GDM1 (cell line): Measurements from ENCODE around the gene CCDC88B.
"Not testable (repeated sequence)": the region's sequence is repeated elsewhere in the genome, so short reads cannot be mapped to it uniquely, and the experiment has no call there.

Source experiments
- DNase-seq: peaks from one replicate; lab custom pipeline; 2025; lab: John Stamatoyannopoulos, UW

The CCDC88B gene

DNA sequence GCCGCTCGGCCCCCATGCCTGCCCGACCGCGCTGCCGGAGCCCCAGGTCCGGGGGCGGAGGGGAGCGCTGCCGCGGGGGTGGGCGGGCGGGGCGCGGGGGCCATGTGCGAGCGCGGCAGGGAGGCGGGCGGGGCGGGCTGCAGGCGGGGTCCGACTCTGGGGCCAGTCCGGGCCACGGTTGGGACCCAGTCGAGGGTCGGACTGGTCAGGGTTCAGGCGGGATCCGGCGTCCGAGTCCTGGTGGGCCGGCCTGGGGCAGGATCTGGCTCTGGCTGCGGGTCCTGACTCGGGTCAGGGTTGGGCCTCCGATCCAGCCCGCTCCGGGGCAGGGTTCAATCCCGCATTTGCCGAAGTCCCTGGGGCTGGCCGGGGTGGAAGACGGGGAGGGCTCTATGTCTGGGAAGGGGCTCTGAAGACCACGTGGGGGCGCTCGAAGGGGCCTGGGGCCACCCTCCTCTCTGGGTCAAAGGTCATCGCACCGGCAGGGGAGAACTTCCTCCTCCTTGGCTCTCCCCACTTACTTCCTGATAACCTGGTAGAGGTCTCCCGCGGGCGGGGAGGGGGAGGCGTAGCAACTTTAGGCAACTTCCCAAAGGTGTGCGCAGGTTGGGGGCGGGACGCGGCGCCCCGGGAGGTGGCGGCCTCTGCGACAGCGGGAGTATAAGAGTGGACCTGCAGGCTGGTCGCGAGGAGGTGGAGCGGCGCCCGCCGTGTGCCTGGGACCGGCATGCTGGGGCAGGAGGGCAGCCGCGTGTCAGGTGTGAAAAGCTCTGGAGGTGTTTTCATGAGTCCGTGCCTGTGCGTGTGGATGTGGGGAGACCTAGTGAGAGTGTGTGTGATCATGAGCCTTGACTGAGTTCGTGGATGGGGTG lies 34.1 kb upstream of the CCDC88B start:
- peak; percentile 52 for DNase-seq

DNA sequence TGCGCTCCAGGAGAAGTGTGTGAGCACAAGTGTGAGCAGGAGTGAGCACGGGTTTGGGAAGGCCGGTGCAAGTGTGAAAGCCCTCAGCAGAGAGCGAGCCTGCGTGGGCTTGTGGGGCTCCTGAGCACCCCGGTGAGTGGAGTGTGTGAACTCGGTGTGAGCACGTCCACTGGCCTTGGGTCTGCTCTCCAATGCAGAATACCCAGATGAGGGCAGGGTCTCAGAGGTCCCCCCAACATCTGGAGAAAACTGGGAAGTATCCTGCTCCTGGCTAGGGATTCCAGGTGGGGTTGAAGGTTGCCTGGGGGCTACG lies 33.5 kb upstream of the CCDC88B start:
- DNase-seq = no peak

DNA sequence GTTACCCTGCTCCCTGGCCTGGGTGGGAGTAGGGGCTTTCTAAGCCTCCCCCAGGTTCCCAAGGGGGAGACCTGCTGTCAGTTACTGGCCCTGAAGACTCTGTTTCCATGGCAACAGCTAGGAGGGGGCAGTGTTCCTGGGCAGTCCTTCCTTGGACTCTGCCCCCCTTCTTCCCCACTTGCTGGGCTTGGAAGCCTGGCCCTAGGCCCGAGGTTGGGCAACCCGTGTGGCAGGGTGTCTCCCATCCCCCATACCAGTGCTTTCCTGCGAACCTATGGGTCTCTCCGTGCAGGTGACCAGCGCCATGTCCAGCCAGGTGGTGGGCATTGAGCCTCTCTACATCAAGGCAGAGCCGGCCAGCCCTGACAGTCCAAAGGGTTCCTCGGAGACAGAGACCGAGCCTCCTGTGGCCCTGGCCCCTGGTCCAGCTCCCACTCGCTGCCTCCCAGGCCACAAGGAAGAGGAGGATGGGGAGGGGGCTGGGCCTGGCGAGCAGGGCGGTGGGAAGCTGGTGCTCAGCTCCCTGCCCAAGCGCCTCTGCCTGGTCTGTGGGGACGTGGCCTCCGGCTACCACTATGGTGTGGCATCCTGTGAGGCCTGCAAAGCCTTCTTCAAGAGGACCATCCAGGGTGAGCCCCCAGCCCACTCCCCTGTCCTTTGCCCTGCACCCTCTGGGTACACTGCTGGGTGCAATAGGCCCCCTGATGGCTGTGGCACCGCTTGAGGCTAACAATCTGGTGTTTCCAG lies 33.0 kb upstream of the CCDC88B start:
- DNase-seq = no peak

DNA sequence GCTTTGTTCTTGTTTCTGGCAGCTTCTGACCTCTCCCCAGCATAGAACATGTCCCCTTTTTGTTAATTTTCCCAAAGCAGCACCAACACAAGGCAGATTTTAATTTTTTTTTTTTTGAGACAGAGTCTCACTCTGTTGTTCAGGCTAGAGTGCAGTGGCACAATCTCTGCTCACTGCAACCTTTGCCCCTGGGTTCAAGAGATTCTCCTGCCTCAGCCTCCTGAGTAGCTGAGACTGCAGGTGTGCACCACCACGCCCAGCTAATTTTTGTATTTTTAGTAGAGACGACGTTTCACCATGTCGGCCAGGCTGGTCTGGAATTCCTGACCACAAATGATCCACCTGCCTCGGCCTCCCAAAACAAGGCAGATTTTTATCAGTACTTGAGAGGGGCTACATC lies 32.2 kb upstream of the CCDC88B start:
- not testable (repeated sequence) for DNase-seq

DNA sequence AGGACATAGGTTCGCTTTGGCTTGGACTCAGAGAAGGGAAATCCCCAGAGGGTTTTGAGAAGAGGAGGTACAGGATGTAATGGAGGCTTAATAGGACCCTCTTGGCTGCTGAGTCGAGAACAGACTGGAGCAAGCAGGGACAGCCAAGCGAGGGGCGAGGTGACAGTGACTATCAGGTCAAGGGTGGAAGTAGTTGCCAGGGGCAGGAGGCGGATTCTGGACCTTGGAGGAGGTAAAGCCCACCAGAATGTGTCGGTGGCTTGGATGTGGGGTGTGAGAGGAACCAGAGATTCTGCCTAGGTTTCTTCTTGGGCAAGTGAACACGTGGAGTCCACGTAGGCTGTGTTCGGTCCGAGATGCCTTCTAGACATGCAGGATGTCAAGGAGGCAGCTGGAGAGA lies 27.1 kb upstream of the CCDC88B start:
- no peak for DNase-seq

DNA sequence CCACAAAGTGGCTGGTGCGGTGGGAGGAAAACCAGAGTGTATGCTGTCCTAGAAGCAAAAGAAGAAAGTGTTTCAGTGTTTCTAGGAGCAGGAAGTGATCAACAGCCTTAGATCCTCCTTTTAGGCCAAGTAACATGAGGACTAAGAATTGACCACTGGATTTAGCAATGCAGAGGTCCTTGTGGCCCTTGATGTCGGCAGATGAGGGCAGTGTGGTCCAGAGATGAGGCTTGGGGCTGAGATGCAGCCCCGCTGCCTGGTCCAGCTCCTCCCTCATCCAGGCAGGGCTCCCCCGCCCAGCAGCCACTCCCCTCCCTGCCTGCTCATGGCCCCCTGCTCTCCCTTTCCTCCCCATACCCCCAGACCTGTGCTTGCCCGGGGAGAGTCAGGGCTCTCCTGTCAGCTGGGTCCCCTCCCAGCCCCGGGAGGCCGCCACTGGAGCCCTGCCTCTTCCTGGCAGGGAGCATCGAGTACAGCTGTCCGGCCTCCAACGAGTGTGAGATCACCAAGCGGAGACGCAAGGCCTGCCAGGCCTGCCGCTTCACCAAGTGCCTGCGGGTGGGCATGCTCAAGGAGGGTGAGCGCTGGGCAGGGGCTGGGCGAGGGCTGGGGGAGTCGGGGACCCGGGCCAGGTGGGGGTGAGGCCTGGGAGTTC lies 26.4 kb upstream of the CCDC88B start:
- no peak for DNase-seq

DNA sequence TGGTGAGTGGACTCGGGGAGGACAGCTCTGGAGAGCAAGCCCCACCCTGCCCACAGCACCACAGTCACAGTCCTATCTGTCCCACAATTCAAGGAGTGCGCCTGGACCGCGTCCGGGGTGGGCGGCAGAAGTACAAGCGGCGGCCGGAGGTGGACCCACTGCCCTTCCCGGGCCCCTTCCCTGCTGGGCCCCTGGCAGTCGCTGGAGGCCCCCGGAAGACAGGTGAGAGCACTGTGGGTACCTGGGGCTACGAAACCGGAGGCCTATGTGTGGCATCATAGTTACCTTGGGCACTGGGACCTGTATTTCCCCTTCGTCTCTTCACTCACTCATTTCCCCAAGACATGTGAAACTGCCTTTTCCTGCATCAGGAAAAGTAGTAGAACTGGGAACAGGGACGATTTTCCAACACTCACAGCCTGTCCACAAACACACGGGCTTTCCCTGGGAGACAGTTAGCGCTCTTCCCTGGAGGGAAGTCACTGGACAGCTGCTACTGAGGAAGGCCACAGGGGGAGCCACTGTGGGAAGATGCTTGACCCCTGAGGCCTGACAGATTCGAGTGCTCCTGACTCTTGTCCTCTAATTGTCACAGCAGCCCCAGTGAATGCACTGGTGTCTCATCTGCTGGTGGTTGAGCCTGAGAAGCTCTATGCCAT lies 25.7 kb upstream of the CCDC88B start:
- no peak for DNase-seq

DNA sequence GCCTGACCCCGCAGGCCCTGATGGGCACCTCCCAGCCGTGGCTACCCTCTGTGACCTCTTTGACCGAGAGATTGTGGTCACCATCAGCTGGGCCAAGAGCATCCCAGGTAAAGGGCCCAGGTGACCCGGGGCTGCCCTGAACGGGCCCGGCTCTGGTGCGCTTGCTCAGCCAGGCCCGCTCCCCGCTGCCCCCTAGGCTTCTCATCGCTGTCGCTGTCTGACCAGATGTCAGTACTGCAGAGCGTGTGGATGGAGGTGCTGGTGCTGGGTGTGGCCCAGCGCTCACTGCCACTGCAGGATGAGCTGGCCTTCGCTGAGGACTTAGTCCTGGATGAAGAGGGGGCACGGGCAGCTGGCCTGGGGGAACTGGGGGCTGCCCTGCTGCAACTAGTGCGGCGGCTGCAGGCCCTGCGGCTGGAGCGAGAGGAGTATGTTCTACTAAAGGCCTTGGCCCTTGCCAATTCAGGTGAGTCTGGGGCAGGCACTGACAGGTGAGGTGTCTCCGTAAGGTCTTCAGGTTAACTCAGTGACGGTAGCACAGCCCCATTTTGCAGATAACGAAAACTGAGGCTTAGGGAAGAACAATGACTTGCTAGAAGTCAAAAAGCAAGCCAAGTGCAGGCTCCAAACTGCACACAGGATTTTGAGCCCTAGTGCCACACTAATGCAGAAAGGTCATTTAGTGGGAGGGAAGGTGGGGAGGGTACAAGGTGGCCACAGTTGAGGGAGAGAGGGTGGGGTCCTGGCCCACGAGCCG lies 25.0 kb upstream of the CCDC88B start:
- DNase-seq = no peak

DNA sequence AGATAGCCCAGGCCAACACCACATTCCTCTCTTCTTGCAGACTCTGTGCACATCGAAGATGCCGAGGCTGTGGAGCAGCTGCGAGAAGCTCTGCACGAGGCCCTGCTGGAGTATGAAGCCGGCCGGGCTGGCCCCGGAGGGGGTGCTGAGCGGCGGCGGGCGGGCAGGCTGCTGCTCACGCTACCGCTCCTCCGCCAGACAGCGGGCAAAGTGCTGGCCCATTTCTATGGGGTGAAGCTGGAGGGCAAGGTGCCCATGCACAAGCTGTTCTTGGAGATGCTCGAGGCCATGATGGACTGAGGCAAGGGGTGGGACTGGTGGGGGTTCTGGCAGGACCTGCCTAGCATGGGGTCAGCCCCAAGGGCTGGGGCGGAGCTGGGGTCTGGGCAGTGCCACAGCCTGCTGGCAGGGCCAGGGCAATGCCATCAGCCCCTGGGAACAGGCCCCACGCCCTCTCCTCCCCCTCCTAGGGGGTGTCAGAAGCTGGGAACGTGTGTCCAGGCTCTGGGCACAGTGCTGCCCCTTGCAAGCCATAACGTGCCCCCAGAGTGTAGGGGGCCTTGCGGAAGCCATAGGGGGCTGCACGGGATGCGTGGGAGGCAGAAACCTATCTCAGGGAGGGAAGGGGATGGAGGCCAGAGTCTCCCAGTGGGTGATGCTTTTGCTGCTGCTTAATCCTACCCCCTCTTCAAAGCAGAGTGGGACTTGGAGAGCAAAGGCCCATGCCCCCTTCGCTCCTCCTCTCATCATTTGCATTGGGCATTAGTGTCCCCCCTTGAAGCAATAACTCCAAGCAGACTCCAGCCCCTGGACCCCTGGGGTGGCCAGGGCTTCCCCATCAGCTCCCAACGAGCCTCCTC lies 24.1 kb upstream of the CCDC88B start:
- not testable (repeated sequence) for DNase-seq

DNA sequence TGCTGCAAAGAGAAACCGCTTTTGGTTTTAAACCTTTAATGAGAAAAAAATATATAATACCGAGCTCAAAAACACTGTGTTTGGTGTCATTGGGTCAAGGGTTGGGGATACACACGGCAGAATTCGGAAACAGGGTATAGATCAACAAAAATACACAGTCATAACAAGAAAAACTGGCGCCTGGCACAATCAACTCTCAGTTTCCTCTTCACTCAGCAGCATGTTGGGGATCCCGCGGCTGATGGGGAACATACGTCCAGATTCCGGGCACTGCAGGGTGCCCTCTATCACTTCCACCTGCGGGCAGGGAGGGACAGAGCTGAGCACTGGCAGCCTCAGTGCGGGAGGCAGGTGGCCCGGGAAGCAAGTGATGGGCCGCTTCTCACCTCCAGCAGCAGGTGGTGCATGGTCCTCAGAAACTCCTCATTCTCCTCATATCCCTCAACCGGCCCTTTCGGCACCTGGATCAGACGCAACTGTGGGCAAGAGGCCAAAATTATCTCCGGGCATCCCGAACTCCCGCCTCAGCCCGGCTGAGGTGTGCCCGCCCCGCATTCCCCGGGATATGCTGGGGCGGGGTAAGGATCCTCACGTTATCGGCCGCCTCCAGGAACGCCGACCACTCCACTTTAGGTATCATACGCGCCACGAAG lies 23.2 kb upstream of the CCDC88B start:
- DNase-seq = no peak

DNA sequence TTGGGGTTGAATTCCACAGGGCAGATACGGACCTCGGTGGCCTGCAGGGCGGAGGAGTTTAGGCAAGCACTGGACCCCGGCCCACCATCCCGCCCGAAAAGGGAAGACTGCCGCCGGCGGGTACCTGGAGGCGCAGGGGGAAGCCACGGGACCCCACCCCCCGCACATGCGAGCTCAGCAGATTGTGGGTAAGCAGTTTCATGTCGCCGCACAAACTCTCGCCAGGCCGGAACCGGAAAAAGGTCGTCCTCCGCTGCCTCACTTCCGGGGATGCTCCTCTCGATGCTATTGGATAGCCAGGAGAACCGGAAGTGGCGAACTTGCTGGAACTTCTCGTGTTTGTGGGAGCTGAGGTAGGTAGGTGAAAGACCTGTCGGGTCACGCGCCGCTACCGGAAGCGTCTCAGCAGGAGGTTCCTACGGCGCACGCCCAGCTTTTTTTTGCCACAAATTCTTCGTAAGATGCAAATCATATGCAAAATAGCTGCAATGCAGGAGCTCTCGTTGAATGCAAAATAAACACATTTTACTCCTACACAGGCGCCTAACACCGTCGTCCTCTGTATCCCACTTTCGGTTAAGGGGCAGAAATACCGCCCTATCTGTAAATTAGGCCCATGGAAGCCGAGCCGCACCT lies 22.6 kb upstream of the CCDC88B start, which contains the start of gene TRMT112:
TRMT112 (minus strand) TSS at position 235 of the 636 bp plus-strand sequence; CDS start at position 202, 33 bp downstream.
- peak; percentile 95 for DNase-seq

DNA sequence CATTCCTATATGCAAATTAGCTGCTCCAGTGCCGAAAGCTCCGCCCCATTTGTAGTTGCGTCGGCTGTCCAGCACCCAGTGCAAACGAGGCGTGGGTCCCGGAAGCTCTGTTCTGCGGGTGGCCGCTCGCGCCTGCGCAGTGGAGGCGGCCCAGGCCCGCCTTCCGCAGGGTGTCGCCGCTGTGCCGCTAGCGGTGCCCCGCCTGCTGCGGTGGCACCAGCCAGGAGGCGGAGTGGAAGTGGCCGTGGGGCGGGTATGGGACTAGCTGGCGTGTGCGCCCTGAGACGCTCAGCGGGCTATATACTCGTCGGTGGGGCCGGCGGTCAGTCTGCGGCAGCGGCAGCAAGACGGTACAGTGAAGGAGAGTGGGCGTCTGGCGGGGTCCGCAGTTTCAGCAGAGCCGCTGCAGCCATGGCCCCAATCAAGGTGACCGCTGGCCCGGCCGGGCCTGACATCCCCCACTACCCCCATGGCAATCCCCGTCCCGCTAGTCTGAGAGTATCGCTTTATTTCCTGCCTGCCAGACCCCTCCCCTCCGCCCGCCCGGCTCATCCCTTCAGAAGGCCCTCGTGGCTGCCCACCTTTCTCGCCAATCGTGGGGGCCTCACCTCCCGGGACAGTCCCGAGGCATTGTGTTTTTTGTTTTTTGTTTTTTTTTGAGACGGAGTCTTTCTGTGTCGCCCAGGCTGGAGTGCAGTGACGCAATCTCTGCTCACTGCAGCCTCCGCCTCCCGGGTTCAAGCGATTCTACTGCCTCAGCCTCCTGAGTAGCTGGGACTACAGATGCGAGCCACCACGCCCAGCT lies 21.8 kb upstream of the CCDC88B start, which contains the start of gene PRDX5:
PRDX5 (plus strand) TSS at position 161 of the 805 bp plus-strand sequence; CDS start at position 256, 95 bp downstream.
- DNase-seq = peak; percentile 98

DNA sequence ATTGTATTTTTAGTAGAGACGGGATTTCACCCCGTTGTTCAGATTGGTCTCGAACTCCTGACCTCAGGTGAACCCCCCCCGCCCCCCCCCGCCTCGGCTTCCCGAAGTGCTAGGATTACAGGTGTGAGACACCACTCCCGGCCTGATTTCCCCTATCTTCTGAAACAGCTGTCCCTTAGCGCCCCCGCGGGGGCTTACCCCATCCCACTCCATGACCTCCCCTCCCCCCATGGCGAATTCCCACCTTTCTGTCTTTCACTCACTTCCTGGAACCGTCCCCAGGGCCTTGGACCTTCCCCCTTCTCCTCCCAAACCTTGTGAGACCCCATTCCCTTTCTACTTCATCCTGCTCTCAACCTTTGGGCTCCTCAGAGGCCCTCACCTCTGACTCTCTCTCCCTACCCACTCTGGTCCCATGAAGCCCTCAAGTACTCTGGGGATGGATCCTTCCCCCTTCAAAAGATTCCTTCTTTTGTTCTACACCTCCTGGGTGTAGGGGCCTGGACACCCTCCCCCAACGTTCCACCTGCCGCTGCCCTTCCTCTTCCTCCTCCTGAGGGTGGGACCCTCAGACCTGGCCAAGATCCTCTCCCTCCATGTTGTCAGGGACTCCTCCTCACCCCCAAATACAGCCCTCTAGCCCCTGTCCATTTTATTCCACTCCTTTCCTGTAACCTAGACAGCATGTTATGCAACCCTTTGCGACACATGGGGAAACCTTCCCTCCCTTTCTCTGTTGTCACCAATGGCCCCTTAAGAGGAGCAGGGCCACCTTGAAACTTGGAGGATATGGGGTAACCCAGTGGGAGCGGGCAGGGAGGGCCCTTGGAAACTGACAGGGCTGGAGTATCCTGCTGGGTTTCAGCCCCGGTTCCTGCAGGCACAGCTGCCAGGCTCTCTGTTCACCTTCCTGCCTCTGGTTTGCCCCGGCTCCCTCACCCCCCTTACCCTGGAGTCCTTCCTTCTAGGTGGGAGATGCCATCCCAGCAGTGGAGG lies 20.9 kb upstream of the CCDC88B start:
- no peak for DNase-seq

DNA sequence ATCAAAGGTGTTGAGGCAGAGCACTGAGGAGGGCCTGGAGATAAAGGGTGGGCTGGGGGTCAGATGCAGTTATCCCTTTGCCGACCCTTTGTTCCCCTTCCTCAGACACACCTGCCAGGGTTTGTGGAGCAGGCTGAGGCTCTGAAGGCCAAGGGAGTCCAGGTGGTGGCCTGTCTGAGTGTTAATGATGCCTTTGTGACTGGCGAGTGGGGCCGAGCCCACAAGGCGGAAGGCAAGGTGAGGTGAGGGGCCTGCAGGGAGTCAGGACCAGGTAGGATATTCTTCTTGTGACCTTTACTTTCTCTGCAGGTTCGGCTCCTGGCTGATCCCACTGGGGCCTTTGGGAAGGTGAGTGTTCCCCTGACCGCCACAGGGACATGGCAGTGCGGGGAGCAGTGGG lies 19.4 kb upstream of the CCDC88B start:
- DNase-seq = no peak

DNA sequence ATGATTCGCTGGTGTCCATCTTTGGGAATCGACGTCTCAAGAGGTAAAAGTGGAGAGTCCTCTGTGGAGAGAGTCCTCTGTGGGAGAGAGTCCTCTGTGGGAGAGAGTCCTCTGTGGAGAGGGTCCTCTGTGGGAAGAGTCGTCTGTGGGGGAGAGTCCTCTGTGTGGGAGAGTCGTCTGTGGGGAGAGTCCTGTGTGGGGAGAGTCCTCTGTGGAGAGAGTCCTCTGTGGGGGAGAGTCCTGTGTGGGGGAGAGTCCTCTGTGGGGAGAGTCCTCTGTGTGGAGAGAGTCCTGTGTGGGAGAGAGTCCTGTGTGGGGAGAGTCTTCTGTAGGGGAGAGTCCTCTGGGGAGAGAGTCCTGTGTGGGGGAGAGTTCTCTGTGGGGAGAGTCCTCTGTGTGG lies 19.0 kb upstream of the CCDC88B start:
- DNase-seq = no peak

DNA sequence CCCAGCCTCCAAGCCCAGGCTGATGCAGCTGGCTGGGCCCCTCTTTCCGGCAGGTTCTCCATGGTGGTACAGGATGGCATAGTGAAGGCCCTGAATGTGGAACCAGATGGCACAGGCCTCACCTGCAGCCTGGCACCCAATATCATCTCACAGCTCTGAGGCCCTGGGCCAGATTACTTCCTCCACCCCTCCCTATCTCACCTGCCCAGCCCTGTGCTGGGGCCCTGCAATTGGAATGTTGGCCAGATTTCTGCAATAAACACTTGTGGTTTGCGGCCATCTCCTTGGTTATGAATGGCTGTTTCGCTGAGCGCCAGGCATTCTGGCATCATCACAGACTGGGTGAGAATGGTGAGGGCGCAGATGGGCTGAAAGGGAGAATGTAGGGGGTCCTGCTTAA lies 18.5 kb upstream of the CCDC88B start:
- DNase-seq = no peak

DNA sequence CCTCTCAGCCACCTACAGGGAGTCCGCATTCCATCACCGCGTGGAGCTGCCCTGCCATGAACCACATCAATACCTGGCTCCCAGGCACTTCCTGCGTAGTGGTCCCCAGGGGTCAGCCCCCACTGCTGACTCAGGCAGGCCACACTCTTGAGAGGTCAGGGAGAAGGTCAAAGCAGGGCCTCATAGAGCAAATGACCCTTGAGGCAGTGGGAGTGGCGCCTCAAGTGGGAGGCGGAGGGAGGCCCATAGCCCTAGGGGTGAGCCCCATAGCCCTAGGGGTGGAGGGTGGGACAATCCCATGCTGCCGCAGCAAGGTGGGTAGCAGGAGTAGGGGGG lies 17.1 kb upstream of the CCDC88B start:
- no peak for DNase-seq
